ENCODE results near the gene MBNL2.

The MBNL2 gene

GRCh38 chr13:97306106-97306505 lies 84.0 kb downstream of the MBNL2 start:
- DNase-seq, result no peak

- DNase-seq, result no peak
Observed at GRCh38 chr13:97306645-97307044, 84.5 kb downstream of the MBNL2 start.

- DNase-seq, result no peak
Observed at GRCh38 chr13:97307118-97307881, 85.2 kb downstream of the MBNL2 start.

GRCh38 chr13:97307882-97308624 lies 85.9 kb downstream of the MBNL2 start:
- DNase-seq, result no peak

- DNase-seq, result no peak
Observed at GRCh38 chr13:97308735-97309429, 86.7 kb downstream of the MBNL2 start.

- no peak for DNase-seq
Observed at GRCh38 chr13:97310809-97311436, 88.8 kb downstream of the MBNL2 start.

GRCh38 chr13:97311956-97312355 lies 89.8 kb downstream of the MBNL2 start:
- DNase-seq, result no peak

- no peak for DNase-seq
Observed at GRCh38 chr13:97313551-97314260, 91.6 kb downstream of the MBNL2 start.

- no peak for DNase-seq
Observed at GRCh38 chr13:97316390-97316789, 94.3 kb downstream of the MBNL2 start.

GRCh38 chr13:97317933-97318332 lies 95.8 kb downstream of the MBNL2 start:
- DNase-seq, result no peak

- no peak for DNase-seq
Observed at GRCh38 chr13:97318532-97318931, 96.4 kb downstream of the MBNL2 start.

- no peak for DNase-seq
Observed at GRCh38 chr13:97319113-97319720, 97.1 kb downstream of the MBNL2 start.

GRCh38 chr13:97321101-97321500 lies 99.0 kb downstream of the MBNL2 start:
- no peak for DNase-seq

GRCh38 chr13:97321616-97322321 lies 99.6 kb downstream of the MBNL2 start:
- DNase-seq, result no peak

GRCh38 chr13:97322740-97323342 lies 100.7 kb downstream of the MBNL2 start:
- no peak for DNase-seq

GRCh38 chr13:97324115-97324514 lies 102.0 kb downstream of the MBNL2 start:
- no peak for DNase-seq

GRCh38 chr13:97325738-97326137 lies 103.6 kb downstream of the MBNL2 start:
- DNase-seq, result no peak

GRCh38 chr13:97327086-97327485 lies 105.0 kb downstream of the MBNL2 start:
- DNase-seq, result no peak

GRCh38 chr13:97327506-97328221 lies 105.5 kb downstream of the MBNL2 start:
- no peak for DNase-seq

- DNase-seq, result no peak
Observed at GRCh38 chr13:97328222-97328790, 106.2 kb downstream of the MBNL2 start.
